ENCODE measurements around the gene PCNX1.
"Not testable (repeated sequence)": the region's sequence is repeated elsewhere in the genome, so short reads cannot be mapped to it uniquely, and the experiment has no call there.

The PCNX1 gene

GRCh38 chr14:70917633-70918032 is 10.4 kb downstream of the PCNX1 start:
- peak in 1 of 2 donors; percentile 36 for DNase-seq

DNA sequence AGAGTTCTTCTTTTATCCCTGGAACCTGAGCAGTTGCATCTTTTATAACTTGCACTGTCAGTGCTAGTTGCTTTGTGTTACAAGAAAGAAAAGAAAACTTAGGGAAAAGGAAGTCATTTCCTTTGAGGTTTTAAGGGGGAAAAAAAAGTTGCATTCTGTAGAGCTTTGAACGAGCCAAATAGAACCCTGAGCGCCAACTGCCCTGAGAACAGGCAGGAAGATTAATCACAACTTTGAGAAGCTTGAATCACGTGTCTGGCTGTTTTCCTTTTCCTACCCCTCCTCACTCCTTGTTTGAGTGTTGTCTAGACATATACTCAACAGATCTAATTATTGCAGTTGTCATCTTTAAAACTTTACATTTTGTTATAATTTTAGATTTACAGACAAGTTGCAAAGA is 12.5 kb downstream of the PCNX1 start:
- no peak for DNase-seq

- no peak for DNase-seq
Measured at GRCh38 chr14:70920608-70921007, 13.3 kb downstream of the PCNX1 start.

DNA sequence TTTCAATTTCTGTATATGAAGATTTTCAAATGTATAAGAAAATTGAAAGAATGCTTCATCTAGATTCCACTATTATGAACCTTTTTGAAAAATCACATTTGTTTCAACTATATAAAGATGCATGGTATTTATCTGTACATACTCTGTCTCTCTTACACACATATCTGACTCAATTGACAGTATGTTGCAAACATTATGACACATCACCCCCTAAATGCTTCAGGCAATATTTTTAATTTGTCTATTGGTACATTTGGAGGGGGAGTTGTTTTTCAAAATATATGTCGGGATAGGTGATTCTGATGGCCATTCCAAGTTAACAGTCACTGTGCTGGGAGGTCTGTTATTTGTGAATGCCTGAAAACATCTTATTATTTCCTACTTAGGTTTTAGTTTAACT is 14.4 kb downstream of the PCNX1 start:
- no peak for DNase-seq

DNA sequence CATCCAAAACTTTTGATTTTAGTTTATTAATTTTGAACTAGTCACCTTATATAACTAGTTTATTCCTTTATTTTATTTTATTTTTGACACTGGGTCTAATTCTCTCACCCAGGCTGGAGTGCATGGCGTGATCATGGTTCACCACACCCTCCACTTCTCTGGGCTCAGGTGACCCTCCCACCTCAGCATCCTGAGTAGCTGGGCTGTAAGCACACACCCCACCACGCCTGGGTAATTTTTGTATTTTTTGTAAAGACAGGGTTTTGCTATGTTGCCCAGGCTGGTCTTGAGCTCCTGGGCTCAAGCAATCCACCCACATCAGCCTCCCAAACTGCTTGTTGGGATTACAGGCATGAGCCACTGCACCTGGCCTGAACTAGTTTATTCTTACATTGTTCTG is 17.3 kb downstream of the PCNX1 start:
- DNase-seq = no peak

DNA sequence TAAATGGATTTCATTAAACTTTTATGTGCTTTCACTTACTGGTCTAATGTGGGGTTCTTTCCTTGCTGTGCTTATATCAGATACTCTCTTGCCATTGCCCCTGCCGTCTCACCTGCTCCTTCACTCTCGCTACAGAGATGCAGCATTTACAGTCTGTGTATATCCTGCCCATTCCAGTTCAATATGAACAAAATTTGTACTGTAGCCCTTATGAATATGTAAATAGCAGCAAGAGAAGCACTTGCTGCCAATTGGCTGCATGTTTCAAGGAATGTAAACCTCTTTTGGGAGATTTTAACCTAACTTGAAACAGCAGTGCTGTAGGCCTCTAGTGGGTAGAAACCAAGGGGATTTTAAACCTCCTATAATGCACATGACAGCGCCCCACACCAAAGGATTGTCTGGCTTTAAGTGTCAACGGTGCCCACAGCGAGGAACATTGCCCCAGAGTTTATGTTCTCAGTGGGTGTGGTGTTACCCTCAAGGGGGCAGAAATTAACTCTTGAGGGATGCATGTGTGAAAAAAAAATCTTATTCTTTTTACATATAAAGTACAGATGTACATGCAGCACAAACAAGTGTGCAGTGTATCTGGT is 19.1 kb downstream of the PCNX1 start:
- DNase-seq = no peak

- no peak for DNase-seq
Measured at GRCh38 chr14:70931008-70931407, 23.7 kb downstream of the PCNX1 start.

GRCh38 chr14:70934084-70934483 is 26.8 kb downstream of the PCNX1 start:
- DNase-seq = no peak

DNA sequence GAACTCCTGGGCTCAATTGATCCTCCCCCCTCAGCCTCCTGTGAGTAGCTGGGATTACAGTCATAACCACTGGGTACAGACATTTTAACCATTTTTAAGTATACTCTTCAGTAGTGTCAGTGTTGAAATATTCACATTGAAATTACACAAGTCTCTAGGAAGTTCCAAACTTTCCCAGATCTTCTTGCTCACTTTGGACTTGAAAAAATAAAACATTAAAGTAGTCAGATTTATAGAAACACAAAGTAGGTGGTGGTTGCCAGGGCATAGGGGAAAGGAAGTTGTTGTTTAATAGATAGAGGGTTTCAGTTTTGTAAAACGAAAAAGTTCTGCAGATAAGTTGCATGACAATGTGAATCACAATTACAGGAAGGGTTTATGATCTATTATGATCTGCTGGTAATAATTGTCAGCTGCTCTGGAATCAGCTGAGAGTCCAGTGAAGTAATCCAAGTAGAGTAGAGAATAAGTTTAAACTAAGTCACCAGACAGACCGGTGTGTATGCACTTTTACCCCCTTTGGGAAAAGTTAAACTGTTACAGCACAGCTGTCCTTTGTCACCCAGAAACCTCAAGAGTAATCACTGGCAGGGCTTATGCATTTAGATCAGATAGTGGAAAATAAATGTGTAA is 27.4 kb downstream of the PCNX1 start:
- no peak for DNase-seq

DNA sequence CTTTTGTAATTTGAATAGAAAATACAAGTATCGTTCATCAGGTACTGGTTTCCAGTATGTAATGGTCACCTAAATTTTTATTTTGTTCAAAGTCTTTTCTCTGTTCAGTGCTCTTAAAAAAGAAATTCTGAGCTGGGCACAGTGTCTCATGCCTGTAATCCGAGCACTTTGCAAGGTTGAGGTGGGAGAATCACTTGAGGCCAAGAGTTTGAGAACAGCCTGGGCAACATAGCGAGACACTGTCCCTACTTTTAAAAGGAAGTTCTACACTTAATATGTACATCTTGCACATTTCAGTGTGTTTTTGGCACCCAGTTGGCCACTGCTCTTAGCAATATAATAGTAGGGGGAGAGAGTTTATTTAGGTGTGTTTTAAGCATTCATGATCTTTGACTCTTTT is 27.9 kb downstream of the PCNX1 start:
- DNase-seq = no peak

DNA sequence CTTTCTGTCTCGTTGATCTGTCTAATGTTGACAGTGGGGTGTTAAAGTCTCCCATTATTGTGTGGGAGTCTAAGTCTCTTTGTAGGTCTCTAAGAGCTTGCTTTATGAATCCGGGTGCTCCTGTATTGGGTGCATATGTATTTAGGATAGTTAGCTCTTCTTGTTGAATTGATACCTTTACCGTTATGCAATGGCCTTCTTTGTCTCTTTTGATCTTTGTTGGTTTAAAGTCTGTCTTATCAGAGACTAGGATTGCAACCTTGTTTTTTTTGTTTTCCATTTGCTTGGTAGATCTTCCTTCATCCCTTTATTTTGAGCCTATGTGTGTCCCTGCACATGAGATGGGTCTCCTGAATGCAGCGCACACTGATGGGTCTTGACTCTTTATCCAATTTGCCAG is 32.4 kb downstream of the PCNX1 start:
- not testable (repeated sequence) for DNase-seq

GRCh38 chr14:70941637-70942341 is 34.5 kb downstream of the PCNX1 start:
- peak; percentile 76 to 83 for DNase-seq

GRCh38 chr14:70942342-70942706 is 35.1 kb downstream of the PCNX1 start:
- no peak for DNase-seq

- DNase-seq = not testable (repeated sequence)
Measured at GRCh38 chr14:70942721-70943120, 35.5 kb downstream of the PCNX1 start.

- DNase-seq = no peak
Measured at GRCh38 chr14:70943838-70944237, 36.6 kb downstream of the PCNX1 start.

- no peak for DNase-seq
Measured at GRCh38 chr14:70947739-70948138, 40.5 kb downstream of the PCNX1 start.

DNA sequence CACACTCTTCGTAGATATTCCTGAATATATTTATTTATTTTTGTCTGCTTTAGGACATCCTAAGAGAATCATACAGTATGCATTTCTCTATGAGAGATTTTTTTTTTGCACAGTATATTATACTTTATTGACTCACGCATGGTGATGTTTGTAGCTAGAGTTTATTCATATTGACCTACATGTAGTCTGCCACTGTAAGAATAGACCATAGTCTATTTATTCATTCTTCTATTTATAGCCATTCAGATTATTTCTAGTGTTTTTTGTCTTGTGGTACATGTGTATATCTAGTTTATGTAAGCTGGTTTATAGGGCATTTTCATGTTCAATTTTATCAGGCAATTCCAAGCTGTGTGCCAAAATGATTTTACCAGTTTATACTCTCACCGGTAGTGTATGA is 45.2 kb downstream of the PCNX1 start:
- DNase-seq = no peak

- no peak for DNase-seq
Measured at GRCh38 chr14:70954068-70954467, 46.8 kb downstream of the PCNX1 start.

GRCh38 chr14:70955543-70956480 is 48.6 kb downstream of the PCNX1 start:
- peak; percentile 53 to 72 for DNase-seq

DNA sequence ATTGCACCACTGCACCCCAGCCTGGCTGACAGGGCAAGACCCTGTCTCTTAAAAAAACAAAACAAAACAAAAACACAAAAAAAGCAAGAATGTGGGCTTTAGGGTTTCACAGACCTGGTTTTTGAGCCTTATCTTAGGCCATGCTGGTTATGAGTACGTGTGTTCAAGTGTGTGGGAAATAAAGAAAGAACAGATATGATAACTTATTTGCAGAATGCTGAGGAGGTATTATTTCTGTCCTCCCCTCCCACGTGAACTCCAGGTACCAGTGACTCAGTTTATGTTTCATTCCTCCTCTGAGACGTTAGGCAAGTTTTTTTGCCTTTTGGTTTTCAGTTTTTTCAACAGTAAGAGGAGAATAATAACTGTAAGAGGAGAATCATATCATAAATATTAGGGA is 49.3 kb downstream of the PCNX1 start:
- DNase-seq = no peak

GRCh38 chr14:70957710-70958109 is 50.5 kb downstream of the PCNX1 start:
- DNase-seq = no peak

DNA sequence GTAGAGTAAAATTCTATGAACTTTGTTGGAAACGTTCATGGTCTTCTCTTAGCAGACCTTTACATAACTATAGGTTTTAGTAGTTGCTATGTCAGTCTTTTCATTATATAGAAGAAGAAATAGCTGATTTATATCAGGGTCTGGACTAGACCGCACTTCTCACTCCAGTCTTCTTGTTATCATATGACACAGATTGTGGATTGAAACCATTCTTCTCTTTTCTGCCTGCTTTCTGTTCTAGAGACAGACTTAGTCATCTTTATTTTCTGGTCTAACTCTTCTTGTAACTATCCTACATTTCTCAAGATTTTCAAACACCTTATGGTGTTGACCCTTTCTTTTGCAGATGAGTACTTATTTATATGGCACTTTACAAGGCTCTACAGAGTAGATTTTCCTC is 55.7 kb downstream of the PCNX1 start:
- DNase-seq = no peak

DNA sequence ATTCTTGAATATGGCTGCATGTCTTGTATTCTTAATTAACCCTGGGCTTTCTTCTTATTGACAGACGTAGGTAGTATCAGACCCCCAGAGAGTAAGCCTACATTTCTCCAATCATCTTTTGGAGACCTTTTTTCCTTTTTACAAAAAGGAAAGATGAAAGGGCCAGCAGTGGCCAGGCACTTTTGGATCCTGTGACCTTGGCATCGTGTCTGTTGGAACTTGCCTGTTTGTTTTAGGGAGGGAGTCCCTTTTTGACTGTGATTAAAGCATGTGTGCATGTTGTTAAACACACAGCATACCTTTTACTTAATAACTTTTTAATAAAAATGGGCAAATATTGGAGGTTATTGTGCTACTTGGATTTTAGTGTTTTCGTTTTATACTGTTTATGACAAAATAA is 57.2 kb downstream of the PCNX1 start:
- no peak for DNase-seq
